ENCODE measurements around the gene DUSP6.

The DUSP6 gene

GRCh38 chr12:89373763-89374572, 21.7 kb upstream of the DUSP6 start:
- no peak for DNase-seq

- no peak for DNase-seq
Measured at GRCh38 chr12:89372584-89373370, 20.5 kb upstream of the DUSP6 start.

- DNase-seq = no peak
Measured at GRCh38 chr12:89370850-89371249, 18.5 kb upstream of the DUSP6 start.

- DNase-seq = no peak
Measured at GRCh38 chr12:89370421-89370831, 18.1 kb upstream of the DUSP6 start.

- DNase-seq = no peak
Measured at GRCh38 chr12:89369166-89369565, 16.9 kb upstream of the DUSP6 start.

GRCh38 chr12:89368391-89368790, 16.1 kb upstream of the DUSP6 start:
- no peak for DNase-seq

- no peak for DNase-seq
Measured at GRCh38 chr12:89366676-89367364, 14.5 kb upstream of the DUSP6 start.

- DNase-seq = no peak
Measured at GRCh38 chr12:89364631-89365030, 12.3 kb upstream of the DUSP6 start.

- DNase-seq = no peak
Measured at GRCh38 chr12:89364058-89364457, 11.8 kb upstream of the DUSP6 start.

- DNase-seq = no peak
Measured at GRCh38 chr12:89363582-89363981, 11.3 kb upstream of the DUSP6 start.

- DNase-seq = peak in 1 of 5 experiments; percentile 80
Measured at GRCh38 chr12:89363084-89363483, 10.8 kb upstream of the DUSP6 start.

GRCh38 chr12:89359615-89360014, 7.3 kb upstream of the DUSP6 start:
- DNase-seq = no peak

GRCh38 chr12:89358805-89359204, 6.5 kb upstream of the DUSP6 start:
- DNase-seq = no peak

- no peak for DNase-seq
Measured at GRCh38 chr12:89357297-89357730, 5.0 kb upstream of the DUSP6 start.

GRCh38 chr12:89356069-89356665, 3.9 kb upstream of the DUSP6 start:
- peak in 1 of 5 experiments; percentile 35 for DNase-seq

GRCh38 chr12:89355243-89356068, 3.2 kb upstream of the DUSP6 start:
- peak in 1 of 5 experiments; percentile 77 for DNase-seq

GRCh38 chr12:89354612-89355067, 2.3 kb upstream of the DUSP6 start:
- no peak for DNase-seq

GRCh38 chr12:89353823-89354611, 1.7 kb upstream of the DUSP6 start:
- DNase-seq = peak; percentile 34 to 94 (median 47)

GRCh38 chr12:89353188-89353822, 1.0 kb upstream of the DUSP6 start:
- peak in 2 of 5 experiments; percentile 7 to 11 for DNase-seq

GRCh38 chr12:89352242-89352491, 134 bp downstream of the DUSP6 start:
- DNase-seq = no peak
